Activated CD4-positive, alpha-beta T cell treated with anti-CD3 and anti-CD28 coated beads for 36 hours (primary cell): ENCODE data around the gene FGF4. TPM values are rescaled to one million over a fixed set of nuclear protein-coding genes. Genes with fewer than 3 reads are reported as not detected.

ENCODE experiments used
- ATAC-seq: fragments of 200-7000 bp; cut with Tn5 transposase; one replicate; pipeline ENCODE4 v1.10.0; 2021; ENCODE audit warnings: mild to moderate bottlenecking, moderate library complexity
- CTCF ChIA-PET: fragments of 350-600 bp; sonication (Branson Sonifier 250); formaldehyde crosslinking; loops from one replicate; lab custom pipeline; 2021; ENCODE audit warnings: antibody characterized with exemption; lab: Charles Lee
- POLR2A ChIA-PET: fragments of 350-600 bp; sonication (Branson Sonifier 250); formaldehyde crosslinking; loops from one replicate; lab custom pipeline; 2021; ENCODE audit warnings: antibody characterized with exemption, inconsistent platforms; lab: Charles Lee
- DNase-seq: peaks from one replicate; pipeline ENCODE4 v3.0.0-alpha.2; 2020
- H3K27ac Mint-ChIP-seq: one replicate; pipeline ENCODE4 v1.8.0; 2021; ENCODE audit warnings: mixed read lengths
- H3K27me3 Mint-ChIP-seq: one replicate; pipeline ENCODE4 v1.8.0; 2021; ENCODE audit warnings: mixed read lengths
- H3K36me3 Mint-ChIP-seq: one replicate; pipeline ENCODE4 v1.8.0; 2021; ENCODE audit warnings: low read depth, mixed read lengths
- H3K4me1 Mint-ChIP-seq: one replicate; pipeline ENCODE4 v1.8.0; 2021; ENCODE audit warnings: mixed read lengths
- H3K4me3 Mint-ChIP-seq: one replicate; pipeline ENCODE4 v1.8.0; 2021; ENCODE audit warnings: mild to moderate bottlenecking, moderate library complexity, mixed read lengths
- H3K9me3 Mint-ChIP-seq: one replicate; pipeline ENCODE4 v1.8.0; 2021; ENCODE audit warnings: low read depth, mixed read lengths
- intact Hi-C, 2 experiments: fragments of 100-400 bp; cut with DNase I in 1 of 2; cut with micrococcal nuclease in 1 of 2; formaldehyde crosslinking; loops; one replicate each; pipeline versions ENCODE4 v1.14.2 to v1.15.1; 2022 to 2024; cut with DNase I, micrococcal nuclease
- total RNA-seq, 2 experiments: library from RNA; stranded (reverse); gene quantifications; one replicate each; pipeline ENCODE4 v1.2.3, GENCODE V29; 2021

FGF4 gene
- total RNA-seq, 2 experiments from 2014 or later = not detected

DNA sequence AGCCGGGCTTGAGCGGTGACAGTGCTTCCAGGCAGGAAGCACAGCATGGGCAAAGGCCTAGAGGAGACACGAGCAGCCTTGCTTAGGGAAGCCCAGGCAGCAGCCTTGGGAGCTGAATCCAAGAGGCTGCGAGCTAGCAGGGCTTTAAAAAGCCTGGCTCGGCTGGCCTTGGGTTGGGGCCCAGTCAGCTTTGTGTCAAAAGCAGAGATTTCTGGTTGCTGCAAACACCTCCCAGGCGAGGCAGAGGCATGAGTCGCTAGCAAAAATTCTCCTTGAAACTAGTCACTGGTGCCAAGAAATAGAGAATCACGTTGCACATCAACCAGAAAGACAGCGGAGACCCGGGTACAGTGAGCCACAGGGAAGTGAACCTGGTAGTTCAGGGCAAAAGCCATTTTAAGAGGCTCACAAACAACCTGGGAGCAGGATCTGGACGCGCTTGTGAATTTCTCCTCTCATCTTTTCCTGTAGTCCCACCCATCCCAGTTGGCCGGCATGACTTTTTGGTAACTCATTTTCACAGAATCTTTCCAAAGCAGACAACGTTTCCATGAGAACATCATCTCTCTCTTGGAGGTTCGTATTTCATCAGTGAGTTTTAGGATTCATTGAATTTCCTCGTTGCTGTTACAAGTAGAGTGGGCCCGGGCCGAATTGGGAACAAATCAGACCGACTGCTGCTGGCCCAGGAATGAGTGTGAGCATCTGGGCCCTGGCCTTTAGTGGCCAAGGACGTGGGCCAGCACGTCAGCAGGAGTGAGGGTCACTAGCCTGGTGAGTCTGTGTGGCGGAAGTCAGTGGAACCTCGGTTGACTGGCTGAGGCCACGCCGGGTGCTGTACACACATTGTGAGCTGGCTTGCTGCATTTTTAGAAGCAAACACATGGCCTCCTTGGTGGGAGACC lies 16.4 kb upstream of the FGF4 start:
- POLR2A ChIA-PET = no interaction called here
- no peaks in the 10 kb centered on the region for H3K36me3 Mint-ChIP-seq
- intact Hi-C loops = no loop called here
- no peak overlapping the region for H3K4me3 Mint-ChIP-seq
- ATAC-seq (no peak), DNase-seq (no peak)
- no peaks in the 10 kb centered on the region for H3K9me3 Mint-ChIP-seq
- no peak overlapping the region for H3K27ac Mint-ChIP-seq
- H3K27me3 Mint-ChIP-seq = no peaks in the 10 kb centered on the region
- no peaks in the 10 kb centered on the region for H3K4me1 Mint-ChIP-seq
- CTCF ChIA-PET = interaction anchor here (0.6 kb wide), 1 partner anchor 425 kb away, joined by 4 read pairs; no protein-coding TSS in a partner anchor

DNA sequence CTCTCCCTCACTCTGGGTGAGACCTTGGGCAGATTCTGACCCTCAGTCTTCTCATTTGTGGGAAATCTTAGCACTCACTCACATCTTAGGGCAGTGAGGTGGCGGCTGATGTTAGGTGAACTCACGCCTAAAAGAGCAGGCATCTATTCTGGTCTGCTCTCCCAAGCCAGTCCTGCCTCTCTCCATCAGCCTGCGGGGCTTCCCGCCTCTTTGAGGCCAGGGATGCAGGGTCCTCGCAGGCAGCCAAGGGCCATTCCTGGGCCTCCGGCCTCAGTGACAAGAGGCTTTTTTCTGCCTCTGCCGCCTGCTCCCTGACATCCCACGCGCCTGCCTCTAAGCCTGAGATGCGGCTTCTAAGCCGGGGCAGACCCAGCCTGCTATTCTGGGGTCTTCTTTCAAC lies 13.8 kb upstream of the FGF4 start:
- Mint-ChIP-seq H3K4me1 (no peaks in the 10 kb centered on the region), H3K9me3 (no peaks in the 10 kb centered on the region), H3K27me3 (no peaks in the 10 kb centered on the region), H3K27ac (no peak overlapping the region), H3K4me3 (no peak overlapping the region), H3K36me3 (no peaks in the 10 kb centered on the region)
- intact Hi-C loops = no loop called here
- ChIA-PET CTCF (no interaction called here), POLR2A (no interaction called here)
- DNase-seq = no peak
- no peak for ATAC-seq

GRCh38 chr11:69787906-69788305 lies 12.8 kb upstream of the FGF4 start:
- no peaks in the 10 kb centered on the region for H3K9me3 Mint-ChIP-seq
- ChIA-PET CTCF (interaction anchor here (0.7 kb wide), 1 partner anchor 546 kb away, joined by 3 read pairs; no protein-coding TSS in a partner anchor), POLR2A (no interaction called here)
- H3K4me3 Mint-ChIP-seq = no peak overlapping the region
- H3K27ac Mint-ChIP-seq = no peak overlapping the region
- ATAC-seq (no peak), DNase-seq (no peak)
- intact Hi-C loops = no loop called here
- H3K4me1 Mint-ChIP-seq = no peaks in the 10 kb centered on the region
- H3K36me3 Mint-ChIP-seq = no peaks in the 10 kb centered on the region
- H3K27me3 Mint-ChIP-seq = peaks cover under 1% of the 10 kb centered on the region

GRCh38 chr11:69787457-69787856 lies 12.3 kb upstream of the FGF4 start:
- Mint-ChIP-seq H3K9me3 (no peaks in the 10 kb centered on the region), H3K27me3 (peaks cover 2% of the 10 kb centered on the region), H3K4me1 (no peaks in the 10 kb centered on the region), H3K36me3 (no peaks in the 10 kb centered on the region), H3K4me3 (no peak overlapping the region), H3K27ac (no peak overlapping the region)
- ATAC-seq = no peak
- intact Hi-C loops = no loop called here
- DNase-seq = no peak
- ChIA-PET POLR2A (no interaction called here), CTCF (interaction anchor here (0.6 to 0.7 kb wide), 2 partner anchors 103 to 545 kb away, joined by 3 read pairs; no protein-coding TSS in a partner anchor)

DNA sequence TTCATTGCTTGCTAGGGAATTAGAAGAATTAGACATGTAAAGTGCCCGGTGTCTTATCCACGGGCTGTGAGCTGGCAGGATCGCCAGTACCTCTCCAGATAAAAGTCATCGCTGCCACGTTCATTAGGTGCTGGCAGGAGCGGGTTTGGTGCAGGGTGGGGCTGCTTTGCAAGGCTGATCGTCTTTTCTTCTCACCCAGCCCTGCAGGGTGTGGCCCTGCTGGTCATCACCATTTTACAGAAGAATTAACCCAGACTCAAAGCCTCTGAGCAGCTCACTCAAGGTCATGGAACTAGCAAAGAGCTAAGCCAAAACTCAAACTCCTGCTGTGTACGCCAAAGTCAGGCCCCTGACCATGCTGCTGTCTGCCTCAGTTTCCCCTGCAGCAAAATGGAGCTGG lies 6.1 kb upstream of the FGF4 start:
- Mint-ChIP-seq H3K4me1 (no peaks in the 10 kb centered on the region), H3K27ac (no peak overlapping the region), H3K9me3 (no peaks in the 10 kb centered on the region), H3K36me3 (no peaks in the 10 kb centered on the region), H3K27me3 (peaks cover 16% of the 10 kb centered on the region), H3K4me3 (no peak overlapping the region)
- DNase-seq (no peak), ATAC-seq (no peak)
- intact Hi-C loops = no loop called here
- CTCF ChIA-PET = no interaction called here
- POLR2A ChIA-PET = no interaction called here

- DNase-seq (no peak), ATAC-seq (no peak)
- Mint-ChIP-seq H3K4me3 (no peak overlapping the region), H3K27ac (no peak overlapping the region), H3K27me3 (peaks cover 25% of the 10 kb centered on the region), H3K4me1 (no peaks in the 10 kb centered on the region), H3K9me3 (no peaks in the 10 kb centered on the region), H3K36me3 (no peaks in the 10 kb centered on the region)
- intact Hi-C loops = no loop called here
- CTCF ChIA-PET = no interaction called here
- POLR2A ChIA-PET = interaction anchor here (0.6 kb wide), 1 partner anchor 379 kb away, joined by 5 read pairs; no protein-coding TSS in a partner anchor
Measured at GRCh38 chr11:69778373-69778772, 3.2 kb upstream of the FGF4 start.

GRCh38 chr11:69774354-69775162 lies 583 bp downstream of the FGF4 start:
- Mint-ChIP-seq H3K27me3 (peaks cover 40% of the 10 kb centered on the region), H3K27ac (no peak overlapping the region), H3K4me3 (no peak overlapping the region), H3K4me1 (no peaks in the 10 kb centered on the region), H3K36me3 (no peaks in the 10 kb centered on the region), H3K9me3 (no peaks in the 10 kb centered on the region)
- intact Hi-C loops = no loop called here
- no peak for DNase-seq
- no peak for ATAC-seq
- ChIA-PET POLR2A (no interaction called here), CTCF (no interaction called here)

GRCh38 chr11:69773626-69774353 lies 1.4 kb downstream of the FGF4 start:
- Mint-ChIP-seq H3K27ac (no peak overlapping the region), H3K4me1 (no peaks in the 10 kb centered on the region), H3K4me3 (no peak overlapping the region), H3K36me3 (no peaks in the 10 kb centered on the region), H3K9me3 (no peaks in the 10 kb centered on the region), H3K27me3 (peaks cover 43% of the 10 kb centered on the region)
- no peak for DNase-seq
- CTCF ChIA-PET = no interaction called here
- POLR2A ChIA-PET = no interaction called here
- no peak for ATAC-seq
- intact Hi-C loops = no loop called here

DNA sequence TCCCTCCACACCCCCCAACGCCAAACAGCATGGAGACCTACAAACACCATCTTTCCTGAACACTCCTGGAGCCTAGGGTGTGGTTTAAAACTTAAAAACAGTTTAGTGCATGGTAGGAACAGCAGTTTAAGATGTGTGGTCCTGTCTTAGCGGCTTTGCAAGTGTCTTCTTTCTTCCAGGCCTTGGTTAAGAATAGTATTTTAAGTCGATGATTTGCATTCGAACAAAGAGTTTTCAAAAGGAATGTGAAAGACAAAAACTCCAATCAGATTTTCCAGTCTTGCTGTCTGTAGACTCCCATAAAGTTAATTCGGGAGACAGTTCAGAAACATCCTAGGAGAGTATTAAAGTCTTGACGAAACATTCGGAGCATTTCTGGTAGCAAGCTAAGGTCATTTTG lies 3.7 kb downstream of the FGF4 start:
- Mint-ChIP-seq H3K27ac (no peak overlapping the region), H3K9me3 (no peaks in the 10 kb centered on the region), H3K36me3 (no peaks in the 10 kb centered on the region), H3K4me1 (no peaks in the 10 kb centered on the region), H3K27me3 (peaks cover 41% of the 10 kb centered on the region), H3K4me3 (no peak overlapping the region)
- ATAC-seq (no peak), DNase-seq (no peak)
- ChIA-PET CTCF (no interaction called here), POLR2A (no interaction called here)
- intact Hi-C loops = no loop called here

DNA sequence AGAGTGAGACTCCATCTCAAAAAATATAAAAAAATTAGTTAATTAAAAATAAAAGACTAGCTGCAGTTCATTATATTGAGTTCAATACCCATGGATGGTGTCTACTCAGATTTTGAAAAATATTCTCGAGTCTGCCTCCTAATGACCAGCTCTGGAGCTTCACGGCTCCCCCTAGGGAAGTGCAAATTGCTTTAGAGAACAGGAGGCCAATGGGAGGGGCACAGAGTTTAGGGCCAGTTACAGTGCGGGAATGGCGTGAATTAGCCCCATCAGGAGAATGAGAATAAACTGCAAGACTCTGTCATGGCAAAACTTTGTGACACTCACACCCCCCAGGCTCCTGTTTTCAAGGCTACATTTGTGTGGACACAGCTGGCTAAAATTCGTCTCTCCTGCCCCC lies 4.6 kb downstream of the FGF4 start:
- H3K27me3 Mint-ChIP-seq = peaks cover 39% of the 10 kb centered on the region
- no peaks in the 10 kb centered on the region for H3K36me3 Mint-ChIP-seq
- no peak for ATAC-seq
- H3K4me1 Mint-ChIP-seq = no peaks in the 10 kb centered on the region
- POLR2A ChIA-PET = no interaction called here
- CTCF ChIA-PET = no interaction called here
- DNase-seq = no peak
- intact Hi-C loops = no loop called here
- H3K4me3 Mint-ChIP-seq = no peak overlapping the region
- H3K9me3 Mint-ChIP-seq = no peaks in the 10 kb centered on the region
- H3K27ac Mint-ChIP-seq = no peak overlapping the region

GRCh38 chr11:69765498-69765995 lies 9.6 kb downstream of the FGF4 start:
- peaks cover 18% of the 10 kb centered on the region for H3K27me3 Mint-ChIP-seq
- no peak overlapping the region for H3K4me3 Mint-ChIP-seq
- no peaks in the 10 kb centered on the region for H3K36me3 Mint-ChIP-seq
- ChIA-PET POLR2A (no interaction called here), CTCF (no interaction called here)
- ATAC-seq = no peak
- H3K9me3 Mint-ChIP-seq = no peaks in the 10 kb centered on the region
- no peaks in the 10 kb centered on the region for H3K4me1 Mint-ChIP-seq
- intact Hi-C loops = no loop called here
- H3K27ac Mint-ChIP-seq = no peak overlapping the region
- no peak for DNase-seq
